A549 (cell line): ENCODE data around the gene DNASE1L1. TPM values are rescaled to one million over a fixed set of nuclear protein-coding genes. Genes with fewer than 3 reads are reported as not detected.
"Not testable (repeated sequence)": the region's sequence is repeated elsewhere in the genome, so short reads cannot be mapped to it uniquely, and the experiment has no call there.

Experiments used
- ATAC-seq, 2 experiments: fragments of 200-7000 bp in 1 of 2; fragments of >200 bp in 1 of 2; cut with Nextera tagmentation in 1 of 2; cut with Tn5 transposase in 1 of 2; 3 replicates each; pipeline versions ENCODE4 v1.8.0 to v1.9.1; 2018 to 2020; ENCODE audit warnings: mild to moderate bottlenecking in 1 of 2, moderate library complexity in 1 of 2
- CTCF ChIA-PET: fragments of 300-600 bp; sonication (Branson Sonifier 250); formaldehyde crosslinking; extraction: SDS; loops from one replicate; lab custom pipeline; 2021; ENCODE audit warnings: antibody characterized with exemption, inconsistent platforms; lab: Yijun Ruan, JAX
- POLR2A ChIA-PET: fragments of 350-600 bp; formaldehyde crosslinking; extraction: SDS; loops from one replicate; lab custom pipeline; 2021; ENCODE audit warnings: antibody characterized with exemption, inconsistent platforms; lab: Yijun Ruan, JAX
- DNase-seq, 2 experiments: peaks; one replicate each; pipeline versions ENCODE4 v3.0.0 to v3.0.0-alpha.2; 2011 to 2016; ENCODE audit warnings: low read depth in 1 of 2, low spot score in 1 of 2
- FAIRE-seq: peaks from 2 replicates; lab custom pipeline; 2011; peaks lifted over from hg19 to GRCh38; lab: Jason Lieb, UNC
- H3K27ac ChIP-seq, 2 experiments: fragments of >200 bp; sonication (Bioruptor Twin); formaldehyde crosslinking; 3 replicates each; pipeline ENCODE4 v1.5.1; 2016 to 2017
- H3K4me1 ChIP-seq: fragments of >200 bp; sonication (Bioruptor Twin); formaldehyde crosslinking; 3 replicates; pipeline ENCODE4 v1.6.1; 2016
- H3K4me2 ChIP-seq: fragments of >200 bp; sonication (Bioruptor Twin); formaldehyde crosslinking; 3 replicates; pipeline ENCODE4 v1.6.1; 2016
- H3K4me3 ChIP-seq: fragments of >200 bp; sonication (Bioruptor Twin); formaldehyde crosslinking; 3 replicates; pipeline ENCODE4 v1.5.1; 2016
- H3K9me3 ChIP-seq: fragments of >200 bp; sonication (Bioruptor Twin); formaldehyde crosslinking; 3 replicates; pipeline ENCODE4 v1.6.1; 2016
- BHLHE40 ChIP-seq: IDR thresholded peaks from 2 replicates; pipeline ENCODE4 v1.6.1; 2012; ENCODE audit warnings: low read depth, low read length, inconsistent platforms
- CHD2 ChIP-seq: fragments of 150-350 bp; IDR thresholded peaks from 2 replicates; pipeline ENCODE4 v1.6.1; 2014; ENCODE audit warnings: low read length; ENCODE audit not compliant: partially characterized antibody
- EHF ChIP-seq: fragments of 250-450 bp; sonication (Bioruptor Pico); IDR thresholded peaks from 2 replicates; pipeline ENCODE4 v1.5.0; 2020; ENCODE audit warnings: mild to moderate bottlenecking
- HDAC2 ChIP-seq: fragments of 200-600 bp; sonication (generic); IDR thresholded peaks from 2 replicates; pipeline ENCODE4 v1.6.1; 2016
- HOXA7 ChIP-seq: fragments of 250-450 bp; sonication (Bioruptor Pico); IDR thresholded peaks from 2 replicates; pipeline ENCODE4 v1.5.0; 2020; ENCODE audit warnings: mild to moderate bottlenecking, moderate library complexity
- MAZ ChIP-seq: fragments of 150-350 bp; IDR thresholded peaks from 2 replicates; pipeline ENCODE4 v1.6.1; 2014; ENCODE audit warnings: antibody characterized with exemption, low read depth, low read length, borderline replicate concordance
- MYC ChIP-seq: IDR thresholded peaks from 2 replicates; pipeline ENCODE4 v1.6.1; 2012; ENCODE audit warnings: mild to moderate bottlenecking, inconsistent platforms, low read length, improper control_type of control experiment, borderline replicate concordance
- RARB ChIP-seq: fragments of 250-450 bp; sonication (Bioruptor Pico); IDR thresholded peaks from 2 replicates; pipeline ENCODE4 v1.8.0; 2021; ENCODE audit warnings: mild to moderate bottlenecking, moderate library complexity
- RCOR1 ChIP-seq: fragments of 150-350 bp; IDR thresholded peaks from 2 replicates; pipeline ENCODE4 v1.6.1; 2014; ENCODE audit warnings: antibody characterized with exemption, low read length, low read depth
- RNF2 ChIP-seq: fragments of 200-600 bp; sonication (generic); IDR thresholded peaks from 2 replicates; pipeline ENCODE4 v1.6.1; 2016; ENCODE audit warnings: low read depth, mild to moderate bottlenecking, antibody characterized with exemption, moderate library complexity, borderline replicate concordance
- TFCP2L1 ChIP-seq: fragments of 250-450 bp; sonication (Bioruptor Pico); IDR thresholded peaks from 2 replicates; pipeline ENCODE4 v1.5.0; 2021; ENCODE audit warnings: mild to moderate bottlenecking
- WGBS: methylation state at CpG from one replicate; pipeline ENCODE4 v1.1.6; 2017; ENCODE audit errors: missing lambda C conversion rate; 5-methylcytosine and 5-hydroxymethylcytosine counted together
- polyA plus RNA-seq, 4 experiments: library from polyadenylated mRNA; depleted of rRNA in 3 of 4; stranded (reverse); fragments of >200 nt; fragmentation: RNase III in 1 of 4; extraction: RNeasy Plus Mini Kit Qiagen cat#74134 plus additional on column Dnase treatment in 1 of 4; gene quantifications; 2 replicates in 3 of 4; 3 replicates in 1 of 4; pipeline ENCODE4 v1.2.3, GENCODE V29; 2011 to 2017
- TF ChIP-seq, protein P1 (sequence below): fragments of 200-600 bp; sonication (generic); IDR thresholded peaks from 2 replicates; pipeline ENCODE4 v1.6.1; 2016; ENCODE audit warnings: antibody characterized with exemption, mild to moderate bottlenecking, moderate library complexity
- TF ChIP-seq, protein P2 (sequence below): fragments of 250-450 bp; sonication (Bioruptor Pico); IDR thresholded peaks from 2 replicates; pipeline ENCODE4 v1.5.0; 2021; ENCODE audit warnings: mild to moderate bottlenecking, moderate library complexity, borderline replicate concordance
- TF ChIP-seq, protein P3 (sequence below): fragments of >200 bp; sonication (Bioruptor Twin); formaldehyde crosslinking; IDR thresholded peaks from 3 replicates; pipeline ENCODE4 v1.6.1; 2016

DNASE1L1 gene
- polyA plus RNA-seq, 2 of the 4 experiments (the other 2 are of a cell fraction), result 14.3 to 24.5 TPM

GRCh38 chrX:154400369-154400817 lies 8.7 kb downstream of the DNASE1L1 start:
- 92% methylated on average over 2 of the region's 6 CpGs for WGBS
- ChIA-PET CTCF (interaction anchor here (1.2 to 4.7 kb wide), 3 partner anchors 10 to 133 kb away, joined by 4 to 28 read pairs (median 21); partner anchors contain the start of genes DNASE1L1, FLNA and TAFAZZIN), POLR2A (interaction anchor here (1.5 kb wide), 1 partner anchor 9 kb away, joined by 6 read pairs; the partner anchor contains the start of gene DNASE1L1)
- Histone ChIP-seq H3K27ac (peak overlapping the region in 1 of 2 experiments; percentile 96; a peak in 3 of 6 replicates), H3K4me1 (peaks cover 18% of the 10 kb centered on the region; the same call in 2 of the 3 replicates), H3K4me2 (peak overlapping the region; percentile 89), H3K4me3 (peak overlapping the region; percentile 88)
- not testable (repeated sequence) for FAIRE-seq, H3K9me3 ChIP-seq, ATAC-seq, DNase-seq
- TF ChIP-seq HOXA7 (CRISPR knock-in tag), result peak; percentile 84; the same call in 1 of the 2 replicates

DNA sequence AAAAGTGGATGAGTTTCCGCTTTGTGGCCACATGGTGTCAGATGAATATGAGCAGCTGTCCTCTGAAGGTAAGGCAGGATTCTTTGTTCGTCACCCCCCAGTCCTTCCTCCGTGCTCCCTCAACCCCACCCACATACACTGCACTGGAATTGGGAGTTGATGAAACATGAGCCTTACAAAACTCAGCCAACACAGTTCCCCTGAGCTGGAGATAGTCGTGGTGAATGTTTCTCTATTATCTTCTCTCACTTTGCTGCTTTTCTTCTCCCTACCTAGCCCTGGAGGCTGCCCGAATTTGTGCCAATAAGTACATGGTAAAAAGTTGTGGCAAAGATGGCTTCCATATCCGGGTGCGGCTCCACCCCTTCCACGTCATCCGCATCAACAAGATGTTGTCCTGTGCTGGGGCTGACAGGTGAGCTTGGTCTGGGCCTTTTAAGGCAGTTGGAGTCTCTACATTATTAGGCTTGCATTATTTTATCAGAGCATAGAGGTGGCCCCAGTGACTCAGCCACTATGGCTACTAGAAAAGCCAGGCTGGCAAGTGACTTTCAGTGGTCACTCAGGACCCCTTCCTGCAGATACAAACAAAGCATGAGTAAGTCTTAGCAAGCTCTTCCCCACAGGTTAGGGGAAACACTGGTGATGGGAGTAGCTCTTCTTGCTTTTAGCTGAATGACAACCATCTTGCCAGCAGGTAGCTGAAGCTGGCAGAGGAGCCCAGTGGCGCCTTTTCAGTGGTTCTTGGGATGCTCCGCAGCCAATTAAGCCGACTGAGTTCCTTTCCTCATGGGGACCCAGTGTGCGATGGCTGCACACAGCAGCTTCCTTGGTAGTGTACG lies 9.3 kb downstream of the DNASE1L1 start:
- DNase-seq, result no peak
- Histone ChIP-seq H3K4me1 (peaks cover 18% of the 10 kb centered on the region; the same call in 2 of the 3 replicates), H3K4me3 (peak overlapping the region; percentile 88), H3K4me2 (peak overlapping the region; percentile 89), H3K27ac (peak overlapping the region; percentile 96 to 100), H3K9me3 (no peaks in the 10 kb centered on the region)
- POLR2A ChIA-PET, result interaction anchor here (1.3 to 2.1 kb wide), 3 partner anchors 10 to 12 kb away, joined by 4 to 19 read pairs (median 6); partner anchors contain the start of genes DNASE1L1 and TAFAZZIN
- no peak for FAIRE-seq
- TF ChIP-seq, protein P1, sequence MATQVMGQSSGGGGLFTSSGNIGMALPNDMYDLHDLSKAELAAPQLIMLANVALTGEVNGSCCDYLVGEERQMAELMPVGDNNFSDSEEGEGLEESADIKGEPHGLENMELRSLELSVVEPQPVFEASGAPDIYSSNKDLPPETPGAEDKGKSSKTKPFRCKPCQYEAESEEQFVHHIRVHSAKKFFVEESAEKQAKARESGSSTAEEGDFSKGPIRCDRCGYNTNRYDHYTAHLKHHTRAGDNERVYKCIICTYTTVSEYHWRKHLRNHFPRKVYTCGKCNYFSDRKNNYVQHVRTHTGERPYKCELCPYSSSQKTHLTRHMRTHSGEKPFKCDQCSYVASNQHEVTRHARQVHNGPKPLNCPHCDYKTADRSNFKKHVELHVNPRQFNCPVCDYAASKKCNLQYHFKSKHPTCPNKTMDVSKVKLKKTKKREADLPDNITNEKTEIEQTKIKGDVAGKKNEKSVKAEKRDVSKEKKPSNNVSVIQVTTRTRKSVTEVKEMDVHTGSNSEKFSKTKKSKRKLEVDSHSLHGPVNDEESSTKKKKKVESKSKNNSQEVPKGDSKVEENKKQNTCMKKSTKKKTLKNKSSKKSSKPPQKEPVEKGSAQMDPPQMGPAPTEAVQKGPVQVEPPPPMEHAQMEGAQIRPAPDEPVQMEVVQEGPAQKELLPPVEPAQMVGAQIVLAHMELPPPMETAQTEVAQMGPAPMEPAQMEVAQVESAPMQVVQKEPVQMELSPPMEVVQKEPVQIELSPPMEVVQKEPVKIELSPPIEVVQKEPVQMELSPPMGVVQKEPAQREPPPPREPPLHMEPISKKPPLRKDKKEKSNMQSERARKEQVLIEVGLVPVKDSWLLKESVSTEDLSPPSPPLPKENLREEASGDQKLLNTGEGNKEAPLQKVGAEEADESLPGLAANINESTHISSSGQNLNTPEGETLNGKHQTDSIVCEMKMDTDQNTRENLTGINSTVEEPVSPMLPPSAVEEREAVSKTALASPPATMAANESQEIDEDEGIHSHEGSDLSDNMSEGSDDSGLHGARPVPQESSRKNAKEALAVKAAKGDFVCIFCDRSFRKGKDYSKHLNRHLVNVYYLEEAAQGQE, result no peak
- TF ChIP-seq TFCP2L1 (peak; percentile 53), BHLHE40 (no peak), RARB (CRISPR knock-in tag) (peak; percentile 62; the same call in 1 of the 2 replicates)
- TF ChIP-seq, protein P2, sequence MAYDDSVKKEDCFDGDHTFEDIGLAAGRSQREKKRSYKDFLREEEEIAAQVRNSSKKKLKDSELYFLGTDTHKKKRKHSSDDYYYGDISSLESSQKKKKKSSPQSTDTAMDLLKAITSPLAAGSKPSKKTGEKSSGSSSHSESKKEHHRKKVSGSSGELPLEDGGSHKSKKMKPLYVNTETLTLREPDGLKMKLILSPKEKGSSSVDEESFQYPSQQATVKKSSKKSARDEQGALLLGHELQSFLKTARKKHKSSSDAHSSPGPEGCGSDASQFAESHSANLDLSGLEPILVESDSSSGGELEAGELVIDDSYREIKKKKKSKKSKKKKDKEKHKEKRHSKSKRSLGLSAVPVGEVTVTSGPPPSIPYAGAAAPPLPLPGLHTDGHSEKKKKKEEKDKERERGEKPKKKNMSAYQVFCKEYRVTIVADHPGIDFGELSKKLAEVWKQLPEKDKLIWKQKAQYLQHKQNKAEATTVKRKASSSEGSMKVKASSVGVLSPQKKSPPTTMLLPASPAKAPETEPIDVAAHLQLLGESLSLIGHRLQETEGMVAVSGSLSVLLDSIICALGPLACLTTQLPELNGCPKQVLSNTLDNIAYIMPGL, result no peak
- no peak for ATAC-seq
- CTCF ChIA-PET, result interaction anchor here (0.9 to 4.7 kb wide), 8 partner anchors 10 to 136 kb away, joined by 3 to 28 read pairs (median 4); partner anchors contain the start of genes DNASE1L1, FLNA and TAFAZZIN
- WGBS, result 24% methylated on average over 12 of the region's 14 CpGs

DNA sequence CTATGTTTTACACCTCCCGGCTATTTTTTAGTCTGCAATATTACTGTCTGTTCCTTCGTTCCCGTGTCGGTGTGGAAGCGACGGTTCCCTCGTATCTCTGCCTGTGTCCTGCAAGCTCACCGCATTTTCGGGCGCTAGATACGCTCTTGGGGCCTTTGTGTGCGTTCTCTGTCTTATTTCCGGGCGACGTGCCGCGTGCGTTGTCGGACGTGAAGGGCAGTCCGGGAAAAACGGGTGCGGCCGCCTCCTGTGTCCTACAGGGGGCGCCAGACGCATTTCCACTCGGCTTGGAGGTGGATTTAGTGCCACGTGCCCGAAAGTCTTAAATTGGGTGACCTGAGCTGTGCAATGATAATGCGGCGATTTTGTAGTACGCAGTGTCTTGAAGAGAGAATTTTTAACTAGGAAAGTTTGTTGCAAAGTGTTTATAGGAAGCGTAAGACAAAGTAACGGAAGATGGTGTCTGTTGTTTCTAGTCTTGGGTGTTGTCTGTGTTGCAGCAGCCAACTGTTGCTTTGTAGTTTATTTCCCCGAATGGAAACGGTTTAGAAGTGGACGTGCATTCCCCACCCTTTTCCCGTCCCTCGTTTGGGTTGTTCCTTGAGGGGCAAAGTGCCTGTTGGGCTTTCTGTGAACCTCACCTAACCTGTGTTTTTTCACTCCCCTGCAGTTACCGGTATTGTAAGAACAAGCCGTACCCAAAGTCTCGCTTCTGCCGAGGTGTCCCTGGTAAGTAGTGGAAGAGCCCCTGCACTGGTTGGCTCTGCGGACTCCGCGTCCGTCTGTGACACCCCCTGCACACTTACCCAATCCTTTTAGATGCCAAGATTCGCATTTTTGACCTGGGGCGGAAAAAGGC lies 10.2 kb downstream of the DNASE1L1 start:
- ATAC-seq (peak in 1 of 2 experiments; percentile 10; a peak in 3 of 6 replicates), FAIRE-seq (no peak), DNase-seq (peak in 1 of 2 experiments; percentile 86)
- WGBS, result 1% methylated on average over 36 of the region's 49 CpGs
- ChIA-PET POLR2A (interaction anchor here (1.0 to 2.1 kb wide), 13 partner anchors 11 to 142 kb away, joined by 3 to 19 read pairs (median 4); partner anchors contain the start of genes ATP6AP1, DNASE1L1, PLXNA3 and SLC10A3), CTCF (interaction anchor here (0.6 to 4.7 kb wide), 11 partner anchors 9 to 136 kb away, joined by 3 to 28 read pairs (median 5); partner anchors contain the start of genes DNASE1L1, FLNA and TAFAZZIN)
- H3K27ac ChIP-seq, result peak overlapping the region; percentile 96 to 100
- H3K4me1 ChIP-seq, result peaks cover 18% of the 10 kb centered on the region; the same call in 2 of the 3 replicates
- H3K4me2 ChIP-seq, result peak overlapping the region; percentile 89
- H3K9me3 ChIP-seq, result no peaks in the 10 kb centered on the region
- H3K4me3 ChIP-seq, result peak overlapping the region; percentile 88
- TF ChIP-seq MAZ (no peak), RNF2 (no peak), HDAC2 (no peak), RCOR1 (no peak), MYC (peak; percentile 96; the same call in 1 of the 2 replicates), EHF (CRISPR knock-in tag) (no peak), CHD2 (no peak)
- TF ChIP-seq, protein P3, sequence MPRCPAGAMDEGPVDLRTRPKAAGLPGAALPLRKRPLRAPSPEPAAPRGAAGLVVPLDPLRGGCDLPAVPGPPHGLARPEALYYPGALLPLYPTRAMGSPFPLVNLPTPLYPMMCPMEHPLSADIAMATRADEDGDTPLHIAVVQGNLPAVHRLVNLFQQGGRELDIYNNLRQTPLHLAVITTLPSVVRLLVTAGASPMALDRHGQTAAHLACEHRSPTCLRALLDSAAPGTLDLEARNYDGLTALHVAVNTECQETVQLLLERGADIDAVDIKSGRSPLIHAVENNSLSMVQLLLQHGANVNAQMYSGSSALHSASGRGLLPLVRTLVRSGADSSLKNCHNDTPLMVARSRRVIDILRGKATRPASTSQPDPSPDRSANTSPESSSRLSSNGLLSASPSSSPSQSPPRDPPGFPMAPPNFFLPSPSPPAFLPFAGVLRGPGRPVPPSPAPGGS, result no peak
- TF ChIP-seq, protein P1, result no peak
